H1 (cell line): Measurements from ENCODE around the gene CAMK2D. TPM values are rescaled to one million over a fixed set of nuclear protein-coding genes. Genes with fewer than 3 reads are reported as not detected.

ENCODE experiments used
- CTCF ChIA-PET: fragments of 300-600 bp; sonication (Branson Sonifier 250); formaldehyde crosslinking; loops from one replicate; lab custom pipeline; 2021; ENCODE audit not compliant: partially characterized antibody; lab: Charles Lee
- POLR2A ChIA-PET: fragments of 300-600 bp; sonication (Branson Sonifier 250); formaldehyde crosslinking; loops from one replicate; lab custom pipeline; 2021; ENCODE audit warnings: inconsistent platforms; ENCODE audit not compliant: partially characterized antibody; lab: Charles Lee
- DNase-seq, 2 experiments: peaks; one replicate each; pipeline versions ENCODE4 v3.0.0 to v3.0.0-alpha.2; 2010 to 2022; ENCODE audit warnings: low spot score in 2 of 2, low read depth in 1 of 2, mixed read lengths in 1 of 2
- FAIRE-seq: peaks from 2 replicates; lab custom pipeline; 2011; peaks lifted over from hg19 to GRCh38; lab: Jason Lieb, UNC
- H2AFZ ChIP-seq: 2 replicates; pipeline ENCODE4 v1.8.1; 2012; ENCODE audit warnings: low read length, inconsistent platforms
- H2AK5ac ChIP-seq: 2 replicates; pipeline ENCODE4 v1.6.1; 2013; ENCODE audit warnings: low read depth, low read length
- H2BK120ac ChIP-seq: replicated peaks from 2 replicates; pipeline ENCODE3; 2013; ENCODE audit warnings: low read depth, low read length, inconsistent platforms
- H2BK12ac ChIP-seq: 2 replicates; pipeline ENCODE4 v1.6.1; 2013; ENCODE audit warnings: low read depth, low read length
- H2BK15ac ChIP-seq: 2 replicates; pipeline ENCODE4 v1.6.1; 2013; ENCODE audit warnings: low read length
- H2BK20ac ChIP-seq: 2 replicates; pipeline ENCODE4 v1.6.1; 2013; ENCODE audit warnings: low read length
- H2BK5ac ChIP-seq: 2 replicates; pipeline ENCODE4 v1.6.1; 2013; ENCODE audit warnings: low read depth, low read length
- H3K14ac ChIP-seq: 2 replicates; pipeline ENCODE4 v1.6.1; 2013; ENCODE audit warnings: inconsistent platforms; ENCODE audit not compliant: insufficient read length
- H3K18ac ChIP-seq: 2 replicates; pipeline ENCODE4 v1.6.1; 2013; ENCODE audit warnings: low read length; ENCODE audit errors: extremely low read depth
- H3K23ac ChIP-seq: 2 replicates; pipeline ENCODE4 v1.6.1; 2013; ENCODE audit warnings: inconsistent platforms; ENCODE audit not compliant: insufficient read length
- H3K23me2 ChIP-seq: 2 replicates; pipeline ENCODE4 v1.6.1; 2013; ENCODE audit warnings: low read depth, low read length
- H3K27ac ChIP-seq: 2 replicates; pipeline ENCODE4 v1.6.1; 2011; ENCODE audit warnings: low read depth, low read length, inconsistent platforms
- H3K27me3 ChIP-seq, 4 experiments: replicated peaks in 1 of 4; 1 replicate in 1 of 4; 2 replicates in 3 of 4; pipeline versions ENCODE4 v1.6.1 to v1.8.1; 2011 to 2013; ENCODE audit warnings: low read length in 3 of 4, mild to moderate bottlenecking in 3 of 4, inconsistent platforms in 2 of 4, mixed read lengths in 2 of 4, moderate library complexity in 1 of 4; ENCODE audit not compliant: control insufficient read depth in 3 of 4, insufficient read depth in 3 of 4; ENCODE audit errors: extremely low read depth in 1 of 4
- H3K36me3 ChIP-seq, 4 experiments: 2 replicates each; pipeline versions ENCODE4 v1.6.1 to v1.8.1; 2011 to 2013; ENCODE audit warnings: mild to moderate bottlenecking in 4 of 4, low read length in 3 of 4, moderate library complexity in 2 of 4, control low read depth in 1 of 4, inconsistent platforms in 1 of 4; ENCODE audit not compliant: insufficient read depth in 4 of 4, control insufficient read depth in 2 of 4
- H3K4ac ChIP-seq: replicated peaks from 2 replicates; pipeline ENCODE3; 2013; ENCODE audit warnings: low read length, low read depth, mixed read lengths, inconsistent platforms; ENCODE audit not compliant: insufficient read length
- H3K4me1 ChIP-seq, 4 experiments: replicated peaks in 1 of 4; 1 replicate in 1 of 4; 2 replicates in 3 of 4; pipeline versions ENCODE4 v1.6.1 to v1.8.1; 2011 to 2013; ENCODE audit warnings: low read length in 3 of 4, inconsistent platforms in 2 of 4, mixed read lengths in 1 of 4; ENCODE audit not compliant: insufficient read depth in 4 of 4, control insufficient read depth in 3 of 4
- H3K4me2 ChIP-seq, 2 experiments: 2 replicates each; pipeline versions ENCODE4 v1.6.1 to v1.8.1; 2011 to 2013; ENCODE audit warnings: low read depth in 2 of 2, low read length in 2 of 2, control low read depth in 1 of 2, inconsistent platforms in 1 of 2, mild to moderate bottlenecking in 1 of 2; ENCODE audit not compliant: insufficient read depth in 1 of 2
- H3K4me3 ChIP-seq, 4 experiments: fragments of 200-600, 300-600 bp in 1 of 4; sonication (generic), shearing (Covaris generic), sonication (Bioruptor Twin) in 1 of 4; 2 replicates each; pipeline versions ENCODE4 v1.5.1 to v1.8.1; 2011 to 2016; ENCODE audit warnings: low read length in 4 of 4, low read depth in 3 of 4, control low read depth in 2 of 4, inconsistent platforms in 2 of 4, mild to moderate bottlenecking in 2 of 4, mixed read lengths in 1 of 4, moderate library complexity in 1 of 4; ENCODE audit not compliant: insufficient read depth in 2 of 4; ENCODE audit errors: extremely low read depth in 1 of 4
- H3K56ac ChIP-seq: replicated peaks from 2 replicates; pipeline ENCODE3; 2013; ENCODE audit warnings: low read depth, mild to moderate bottlenecking, mixed read lengths, low read length, inconsistent platforms; ENCODE audit not compliant: insufficient read length
- H3K79me1 ChIP-seq: 2 replicates; pipeline ENCODE4 v1.6.1; 2013; ENCODE audit warnings: low read depth, low read length, control low read depth
- H3K79me2 ChIP-seq, 2 experiments: 2 replicates each; pipeline versions ENCODE4 v1.6.1 to v1.8.1; 2012 to 2013; ENCODE audit warnings: low read length in 2 of 2, mild to moderate bottlenecking in 2 of 2, inconsistent platforms in 1 of 2; ENCODE audit not compliant: insufficient read depth in 2 of 2, control insufficient read depth in 1 of 2
- H3K9ac ChIP-seq, 4 experiments: replicated peaks in 1 of 4; 1 replicate in 1 of 4; 2 replicates in 3 of 4; pipeline versions ENCODE4 v1.6.1 to v1.8.1; 2011 to 2013; ENCODE audit warnings: low read depth in 3 of 4, low read length in 3 of 4, control low read depth in 2 of 4, mild to moderate bottlenecking in 2 of 4, moderate library complexity in 2 of 4, inconsistent platforms in 1 of 4; ENCODE audit errors: extremely low read depth in 1 of 4
- H3K9me3 ChIP-seq, 2 experiments: 2 replicates each; pipeline versions ENCODE4 v1.6.1 to v1.8.1; 2012 to 2013; ENCODE audit warnings: mild to moderate bottlenecking in 2 of 2, moderate library complexity in 2 of 2, control low read depth in 1 of 2, inconsistent platforms in 1 of 2, low read depth in 1 of 2, low read length in 1 of 2, mixed read lengths in 1 of 2; ENCODE audit not compliant: insufficient read depth in 2 of 2
- H4K20me1 ChIP-seq, 2 experiments: replicated peaks in 1 of 2; 2 replicates each; pipeline versions ENCODE3 to v1.8.1; 2011 to 2013; ENCODE audit warnings: inconsistent platforms in 2 of 2, low read length in 2 of 2, mild to moderate bottlenecking in 1 of 2; ENCODE audit not compliant: insufficient read depth in 2 of 2, control insufficient read depth in 1 of 2
- H4K5ac ChIP-seq: 2 replicates; pipeline ENCODE4 v1.6.1; 2013; ENCODE audit warnings: low read length, low read depth, mixed read lengths, inconsistent platforms; ENCODE audit not compliant: insufficient read length
- H4K8ac ChIP-seq: 2 replicates; pipeline ENCODE4 v1.8.0; 2013; ENCODE audit warnings: mild to moderate bottlenecking, moderate library complexity, low read length, inconsistent platforms; ENCODE audit not compliant: insufficient read depth; ENCODE audit errors: extremely low read depth
- H4K91ac ChIP-seq: replicated peaks from 2 replicates; pipeline ENCODE3; 2013; ENCODE audit warnings: low read length, mixed read lengths, inconsistent platforms; ENCODE audit not compliant: insufficient read length
- NANOG ChIP-seq: IDR thresholded peaks from 2 replicates; pipeline ENCODE4 v1.6.1; 2011; ENCODE audit warnings: low read length, low read depth, mild to moderate bottlenecking, inconsistent platforms; ENCODE audit not compliant: insufficient read depth, poor library complexity, severe bottlenecking
- PHF8 ChIP-seq: fragments of 200-600 bp; sonication (generic); conservative IDR thresholded peaks from 2 replicates; pipeline ENCODE4 v1.7.1; 2012; ENCODE audit warnings: low read depth, mild to moderate bottlenecking, inconsistent platforms, low read length, moderate library complexity
- POLR2A ChIP-seq, 2 experiments: IDR thresholded peaks; 1 replicate in 1 of 2; 2 replicates in 1 of 2; pipeline ENCODE4 v1.6.1; 2011; ENCODE audit warnings: low read depth in 2 of 2, low read length in 2 of 2, mild to moderate bottlenecking in 2 of 2; ENCODE audit errors: control extremely low read depth in 1 of 2
- SAP30 ChIP-seq: fragments of 300-600 bp; sonication (generic); IDR thresholded peaks from 2 replicates; pipeline ENCODE4 v1.7.1; 2012; ENCODE audit warnings: low read length, moderate library complexity, mild to moderate bottlenecking, inconsistent platforms; ENCODE audit not compliant: insufficient read depth, insufficient replicate concordance
- TAF7 ChIP-seq: optimal IDR thresholded peaks from 2 replicates; pipeline ENCODE3; 2011; ENCODE audit warnings: low read depth, mild to moderate bottlenecking, inconsistent platforms, low read length, moderate library complexity, borderline replicate concordance
- polyA plus RNA-seq, 7 experiments: library from polyadenylated mRNA; depleted of rRNA in 3 of 7; stranded (reverse) in 5 of 7; unstranded in 2 of 7; fragments of >200 nt in 5 of 7; fragments of 200-250 nt in 2 of 7; gene quantifications; 1 replicate in 5 of 7; 2 replicates in 1 of 7; 4 replicates in 1 of 7; pipeline versions ENCODE4 v1.2.1 to v1.2.3, GENCODE V29; 2011 to 2013; ENCODE audit warnings: missing spikeins in 2 of 7, mixed read lengths in 2 of 7
- total RNA-seq: library from RNA; stranded (reverse); fragmentation: NEBNext Ultra II Directional; extraction: Animal tissue kit (Norgen Biotek cat#: 25700); gene quantifications from 2 replicates; pipeline ENCODE4 v1.2.1, GENCODE V29; 2021
- TF ChIP-seq, protein P1 (sequence below): IDR thresholded peaks from 2 replicates; pipeline ENCODE4 v1.6.1; 2012; ENCODE audit warnings: inconsistent platforms

Gene CAMK2D
- total and polyA plus RNA-seq, 2 of the 8 experiments (the other 6 are each of a cell fraction or from before 2014, with no cell fraction given) = 3.2 to 7.0 TPM

DNA sequence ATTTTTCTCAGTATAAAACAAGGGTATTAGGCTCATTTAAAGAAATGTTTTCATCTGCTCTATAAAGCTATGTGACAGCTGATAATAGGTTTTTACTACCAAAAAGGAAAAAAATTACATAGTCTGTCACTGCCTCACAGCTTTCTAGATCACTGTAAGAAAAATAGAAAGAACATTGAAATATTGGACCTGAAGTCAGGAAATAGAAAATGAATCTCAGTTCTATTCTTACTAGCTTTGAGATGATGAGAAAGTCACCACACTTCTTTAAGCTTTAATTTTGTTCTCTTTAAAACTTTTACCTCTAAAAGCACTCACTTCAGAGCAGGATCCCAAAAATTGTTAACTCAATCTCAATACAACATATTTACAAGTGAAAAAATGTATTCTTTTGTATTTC, 45.3 kb upstream of the CAMK2D start:
- no peaks in the 10 kb centered on the region for H4K20me1 ChIP-seq
- H2BK120ac ChIP-seq = no peak overlapping the region
- H3K23me2 ChIP-seq = peaks cover 1% of the 10 kb centered on the region; the same call in 1 of the 2 replicates
- TF ChIP-seq SAP30 (no peak), POLR2A (IDR thresholded peaks at IDR 0.05; ENCODE audit: control extremely low read depth in 1 of 2, low read depth in 2 of 2, low read length in 2 of 2) (no peak), NANOG (no peak), PHF8 (no peak), TAF7 (no peak)
- TF ChIP-seq, protein P1, sequence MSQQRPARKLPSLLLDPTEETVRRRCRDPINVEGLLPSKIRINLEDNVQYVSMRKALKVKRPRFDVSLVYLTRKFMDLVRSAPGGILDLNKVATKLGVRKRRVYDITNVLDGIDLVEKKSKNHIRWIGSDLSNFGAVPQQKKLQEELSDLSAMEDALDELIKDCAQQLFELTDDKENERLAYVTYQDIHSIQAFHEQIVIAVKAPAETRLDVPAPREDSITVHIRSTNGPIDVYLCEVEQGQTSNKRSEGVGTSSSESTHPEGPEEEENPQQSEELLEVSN = no peak
- H3K36me3 ChIP-seq = no peaks in the 10 kb centered on the region
- no peak overlapping the region for H3K14ac ChIP-seq
- H3K27me3 ChIP-seq = no peaks in the 10 kb centered on the region
- no peak overlapping the region for H3K18ac ChIP-seq
- ChIA-PET CTCF (interaction anchor here (0.8 kb wide), 1 partner anchor 259 kb away, joined by 3 read pairs; no protein-coding TSS in a partner anchor), POLR2A (no interaction called here)
- H3K4me3 ChIP-seq = no peak overlapping the region
- H2AFZ ChIP-seq = no peak overlapping the region
- H3K79me1 ChIP-seq = no peaks in the 10 kb centered on the region
- peaks cover 0 to 4% of the 10 kb centered on the region in 2 experiments; a peak in 1 of 4 replicates for H3K9me3 ChIP-seq
- H2BK12ac ChIP-seq = no peak overlapping the region
- no peak overlapping the region for H2BK20ac ChIP-seq
- H3K27ac ChIP-seq = no peak overlapping the region
- H3K56ac ChIP-seq = no peak overlapping the region
- DNase-seq (no peak), FAIRE-seq (no peak)
- H3K23ac ChIP-seq = no peak overlapping the region
- H3K4me1 ChIP-seq = no peaks in the 10 kb centered on the region
- no peaks in the 10 kb centered on the region for H3K79me2 ChIP-seq
- no peak overlapping the region for H3K9ac ChIP-seq
- no peak overlapping the region for H2AK5ac ChIP-seq
- H3K4ac ChIP-seq = no peak overlapping the region
- no peak overlapping the region for H4K8ac ChIP-seq
- no peak overlapping the region for H2BK5ac ChIP-seq
- no peak overlapping the region for H4K5ac ChIP-seq
- H3K4me2 ChIP-seq = no peak overlapping the region
- no peak overlapping the region for H2BK15ac ChIP-seq
- no peak overlapping the region for H4K91ac ChIP-seq
